ENCODE measurements around the gene DAGLB.

DNA sequence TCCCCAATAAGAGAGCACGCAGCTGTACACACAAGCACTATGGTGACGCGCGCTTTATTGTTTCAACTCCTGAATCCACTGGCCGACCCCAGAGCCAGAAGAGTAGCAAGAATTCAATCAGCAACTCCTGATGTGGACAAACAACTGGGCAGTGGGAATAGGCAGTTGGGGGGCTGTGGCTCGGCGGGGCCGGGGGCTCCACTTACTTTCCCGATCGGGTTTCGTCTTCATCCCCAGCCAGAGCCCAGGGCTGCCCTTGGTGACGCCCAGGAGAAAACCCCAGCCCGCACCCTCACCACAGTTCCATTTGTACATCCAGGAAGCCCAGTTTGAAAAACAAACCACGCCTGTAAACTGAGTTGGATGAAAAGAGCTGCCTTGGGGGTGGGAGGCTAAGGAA, 38.7 kb downstream of the DAGLB start:
- TF ChIP-seq SP1 (IDR thresholded peaks at IDR 0.05) (no peak), LEF1 (IDR thresholded peaks at IDR 0.05; ENCODE audit: borderline replicate concordance) (no peak)

All from HEK293T (cell line).